SK-N-MC (cell line): ENCODE data around the gene MARK3.

ENCODE experiments used
- EZH2 ChIP-seq: fragments of 200-600 bp; sonication (generic); IDR thresholded peaks from one replicate; pipeline ENCODE4 v1.6.1; 2017; ENCODE audit warnings: antibody characterized with exemption
- POLR2AphosphoS5 ChIP-seq: IDR thresholded peaks from 2 replicates; pipeline ENCODE4 v1.6.1; 2012; ENCODE audit warnings: mild to moderate bottlenecking, low read depth, low read length, borderline replicate concordance

- no peak for TF ChIP-seq EZH2
- peak; percentile 20; the same call in 1 of the 2 replicates for TF ChIP-seq POLR2AphosphoS5
Measured at GRCh38 chr14:103346286-103346685, 38.9 kb upstream of the MARK3 start.
